Ureter (tissue), 1 donor: ENCODE measurements around the gene FBXO24. TPM values are rescaled to one million over a fixed set of nuclear protein-coding genes. Genes with fewer than 3 reads are reported as not detected.

Experiments
- total RNA-seq: library from RNA; stranded (reverse); gene quantifications from one replicate; pipeline ENCODE4 v1.2.4, GENCODE V29; 2023
- donor health status: DM: yes; HTN: yes; CAD: no.

The FBXO24 gene
- total RNA-seq, 1 donor from 2014 or later = 0.29 TPM

Other genes starting within 250 kb of the FBXO24 start
- 94.1 TPM for gene PILRB, start 228.2 kb upstream of the FBXO24 start, total RNA-seq
- 21.6 TPM for gene PILRA, start 212.8 kb upstream of the FBXO24 start, total RNA-seq
- gene ZCWPW1, start 157.6 kb upstream of the FBXO24 start, total RNA-seq = 4.3 TPM
- gene MEPCE, start 156.5 kb upstream of the FBXO24 start, total RNA-seq = 33.7 TPM
- 32.4 TPM for gene PPP1R35, start 149.8 kb upstream of the FBXO24 start, total RNA-seq
- gene SPACDR, start 122.1 kb upstream of the FBXO24 start, total RNA-seq = not detected
- gene TSC22D4, start 107.1 kb upstream of the FBXO24 start, total RNA-seq = 42.9 TPM
- gene NYAP1, start 102.4 kb upstream of the FBXO24 start, total RNA-seq = 0.68 TPM
- gene AGFG2, start 47.1 kb upstream of the FBXO24 start, total RNA-seq = 28.0 TPM
- gene SAP25, start 12.4 kb upstream of the FBXO24 start, total RNA-seq = 2.8 TPM
- gene LRCH4, start 199 bp upstream of the FBXO24 start, total RNA-seq = 52.4 TPM
- 76.4 TPM for gene PCOLCE, start 16.0 kb downstream of the FBXO24 start, total RNA-seq
- gene MOSPD3, start 26.2 kb downstream of the FBXO24 start, total RNA-seq = 18.0 TPM
- 2.2 TPM for gene TFR2, start 55.2 kb downstream of the FBXO24 start, total RNA-seq
- gene ACTL6B, start 70.1 kb downstream of the FBXO24 start, total RNA-seq = not detected
- 225 TPM for gene GNB2, start 87.4 kb downstream of the FBXO24 start, total RNA-seq
- gene GIGYF1, start 107.9 kb downstream of the FBXO24 start, total RNA-seq = 44.9 TPM
- gene POP7, start 119.8 kb downstream of the FBXO24 start, total RNA-seq = 28.0 TPM
- 0.68 TPM for gene EPO, start 134.1 kb downstream of the FBXO24 start, total RNA-seq
- gene ZAN, start 147.3 kb downstream of the FBXO24 start, total RNA-seq = not detected
- 58.4 TPM for gene EPHB4, start 241.2 kb downstream of the FBXO24 start, total RNA-seq